H1 (cell line): ENCODE measurements around the gene COMT. TPM values are rescaled to one million over a fixed set of nuclear protein-coding genes. Genes with fewer than 3 reads are reported as not detected.

Experiments
- CTCF ChIA-PET: fragments of 300-600 bp; sonication (Branson Sonifier 250); formaldehyde crosslinking; loops from one replicate; lab custom pipeline; 2021; ENCODE audit not compliant: partially characterized antibody; lab: Charles Lee
- POLR2A ChIA-PET: fragments of 300-600 bp; sonication (Branson Sonifier 250); formaldehyde crosslinking; loops from one replicate; lab custom pipeline; 2021; ENCODE audit warnings: inconsistent platforms; ENCODE audit not compliant: partially characterized antibody; lab: Charles Lee
- DNase-seq, 2 experiments: peaks; one replicate each; pipeline versions ENCODE4 v3.0.0 to v3.0.0-alpha.2; 2010 to 2022; ENCODE audit warnings: low spot score in 2 of 2, low read depth in 1 of 2, mixed read lengths in 1 of 2
- FAIRE-seq: peaks from 2 replicates; lab custom pipeline; 2011; peaks lifted over from hg19 to GRCh38; lab: Jason Lieb, UNC
- H2AFZ ChIP-seq: 2 replicates; pipeline ENCODE4 v1.8.1; 2012; ENCODE audit warnings: low read length, inconsistent platforms
- H2AK5ac ChIP-seq: 2 replicates; pipeline ENCODE4 v1.6.1; 2013; ENCODE audit warnings: low read depth, low read length
- H2BK120ac ChIP-seq: replicated peaks from 2 replicates; pipeline ENCODE3; 2013; ENCODE audit warnings: low read depth, low read length, inconsistent platforms
- H2BK12ac ChIP-seq: 2 replicates; pipeline ENCODE4 v1.6.1; 2013; ENCODE audit warnings: low read depth, low read length
- H2BK15ac ChIP-seq: 2 replicates; pipeline ENCODE4 v1.6.1; 2013; ENCODE audit warnings: low read length
- H2BK20ac ChIP-seq: 2 replicates; pipeline ENCODE4 v1.6.1; 2013; ENCODE audit warnings: low read length
- H2BK5ac ChIP-seq: 2 replicates; pipeline ENCODE4 v1.6.1; 2013; ENCODE audit warnings: low read depth, low read length
- H3K14ac ChIP-seq: 2 replicates; pipeline ENCODE4 v1.6.1; 2013; ENCODE audit warnings: inconsistent platforms; ENCODE audit not compliant: insufficient read length
- H3K18ac ChIP-seq: 2 replicates; pipeline ENCODE4 v1.6.1; 2013; ENCODE audit warnings: low read length; ENCODE audit errors: extremely low read depth
- H3K23ac ChIP-seq: 2 replicates; pipeline ENCODE4 v1.6.1; 2013; ENCODE audit warnings: inconsistent platforms; ENCODE audit not compliant: insufficient read length
- H3K23me2 ChIP-seq: 2 replicates; pipeline ENCODE4 v1.6.1; 2013; ENCODE audit warnings: low read depth, low read length
- H3K27ac ChIP-seq: 2 replicates; pipeline ENCODE4 v1.6.1; 2011; ENCODE audit warnings: low read depth, low read length, inconsistent platforms
- H3K27me3 ChIP-seq, 4 experiments: replicated peaks in 1 of 4; 1 replicate in 1 of 4; 2 replicates in 3 of 4; pipeline versions ENCODE4 v1.6.1 to v1.8.1; 2011 to 2013; ENCODE audit warnings: low read length in 3 of 4, mild to moderate bottlenecking in 3 of 4, inconsistent platforms in 2 of 4, mixed read lengths in 2 of 4, moderate library complexity in 1 of 4; ENCODE audit not compliant: control insufficient read depth in 3 of 4, insufficient read depth in 3 of 4; ENCODE audit errors: extremely low read depth in 1 of 4
- H3K36me3 ChIP-seq, 4 experiments: 2 replicates each; pipeline versions ENCODE4 v1.6.1 to v1.8.1; 2011 to 2013; ENCODE audit warnings: mild to moderate bottlenecking in 4 of 4, low read length in 3 of 4, moderate library complexity in 2 of 4, control low read depth in 1 of 4, inconsistent platforms in 1 of 4; ENCODE audit not compliant: insufficient read depth in 4 of 4, control insufficient read depth in 2 of 4
- H3K4ac ChIP-seq: replicated peaks from 2 replicates; pipeline ENCODE3; 2013; ENCODE audit warnings: low read length, low read depth, mixed read lengths, inconsistent platforms; ENCODE audit not compliant: insufficient read length
- H3K4me1 ChIP-seq, 4 experiments: replicated peaks in 1 of 4; 1 replicate in 1 of 4; 2 replicates in 3 of 4; pipeline versions ENCODE4 v1.6.1 to v1.8.1; 2011 to 2013; ENCODE audit warnings: low read length in 3 of 4, inconsistent platforms in 2 of 4, mixed read lengths in 1 of 4; ENCODE audit not compliant: insufficient read depth in 4 of 4, control insufficient read depth in 3 of 4
- H3K4me2 ChIP-seq, 2 experiments: 2 replicates each; pipeline versions ENCODE4 v1.6.1 to v1.8.1; 2011 to 2013; ENCODE audit warnings: low read depth in 2 of 2, low read length in 2 of 2, control low read depth in 1 of 2, inconsistent platforms in 1 of 2, mild to moderate bottlenecking in 1 of 2; ENCODE audit not compliant: insufficient read depth in 1 of 2
- H3K4me3 ChIP-seq, 4 experiments: fragments of 200-600, 300-600 bp in 1 of 4; sonication (generic), shearing (Covaris generic), sonication (Bioruptor Twin) in 1 of 4; 2 replicates each; pipeline versions ENCODE4 v1.5.1 to v1.8.1; 2011 to 2016; ENCODE audit warnings: low read length in 4 of 4, low read depth in 3 of 4, control low read depth in 2 of 4, inconsistent platforms in 2 of 4, mild to moderate bottlenecking in 2 of 4, mixed read lengths in 1 of 4, moderate library complexity in 1 of 4; ENCODE audit not compliant: insufficient read depth in 2 of 4; ENCODE audit errors: extremely low read depth in 1 of 4
- H3K56ac ChIP-seq: replicated peaks from 2 replicates; pipeline ENCODE3; 2013; ENCODE audit warnings: low read depth, mild to moderate bottlenecking, mixed read lengths, low read length, inconsistent platforms; ENCODE audit not compliant: insufficient read length
- H3K79me1 ChIP-seq: 2 replicates; pipeline ENCODE4 v1.6.1; 2013; ENCODE audit warnings: low read depth, low read length, control low read depth
- H3K79me2 ChIP-seq, 2 experiments: 2 replicates each; pipeline versions ENCODE4 v1.6.1 to v1.8.1; 2012 to 2013; ENCODE audit warnings: low read length in 2 of 2, mild to moderate bottlenecking in 2 of 2, inconsistent platforms in 1 of 2; ENCODE audit not compliant: insufficient read depth in 2 of 2, control insufficient read depth in 1 of 2
- H3K9ac ChIP-seq, 4 experiments: replicated peaks in 1 of 4; 1 replicate in 1 of 4; 2 replicates in 3 of 4; pipeline versions ENCODE4 v1.6.1 to v1.8.1; 2011 to 2013; ENCODE audit warnings: low read depth in 3 of 4, low read length in 3 of 4, control low read depth in 2 of 4, mild to moderate bottlenecking in 2 of 4, moderate library complexity in 2 of 4, inconsistent platforms in 1 of 4; ENCODE audit errors: extremely low read depth in 1 of 4
- H3K9me3 ChIP-seq, 2 experiments: 2 replicates each; pipeline versions ENCODE4 v1.6.1 to v1.8.1; 2012 to 2013; ENCODE audit warnings: mild to moderate bottlenecking in 2 of 2, moderate library complexity in 2 of 2, control low read depth in 1 of 2, inconsistent platforms in 1 of 2, low read depth in 1 of 2, low read length in 1 of 2, mixed read lengths in 1 of 2; ENCODE audit not compliant: insufficient read depth in 2 of 2
- H4K20me1 ChIP-seq, 2 experiments: replicated peaks in 1 of 2; 2 replicates each; pipeline versions ENCODE3 to v1.8.1; 2011 to 2013; ENCODE audit warnings: inconsistent platforms in 2 of 2, low read length in 2 of 2, mild to moderate bottlenecking in 1 of 2; ENCODE audit not compliant: insufficient read depth in 2 of 2, control insufficient read depth in 1 of 2
- H4K5ac ChIP-seq: 2 replicates; pipeline ENCODE4 v1.6.1; 2013; ENCODE audit warnings: low read length, low read depth, mixed read lengths, inconsistent platforms; ENCODE audit not compliant: insufficient read length
- H4K8ac ChIP-seq: 2 replicates; pipeline ENCODE4 v1.8.0; 2013; ENCODE audit warnings: mild to moderate bottlenecking, moderate library complexity, low read length, inconsistent platforms; ENCODE audit not compliant: insufficient read depth; ENCODE audit errors: extremely low read depth
- H4K91ac ChIP-seq: replicated peaks from 2 replicates; pipeline ENCODE3; 2013; ENCODE audit warnings: low read length, mixed read lengths, inconsistent platforms; ENCODE audit not compliant: insufficient read length
- ATF2 ChIP-seq: IDR thresholded peaks from 2 replicates; pipeline ENCODE4 v1.6.1; 2012; ENCODE audit warnings: low read length, inconsistent platforms
- ATF3 ChIP-seq: IDR thresholded peaks from 2 replicates; pipeline ENCODE4 v1.6.1; 2011; ENCODE audit warnings: low read depth, mild to moderate bottlenecking, low read length; ENCODE audit not compliant: insufficient read depth
- ZNF274 ChIP-seq: IDR thresholded peaks from 2 replicates; pipeline ENCODE4 v1.7.0; 2012; ENCODE audit warnings: low read length, borderline replicate concordance; ENCODE audit errors: extremely low read depth
- WGBS, 2 experiments: shearing (Covaris generic) in 1 of 2; methylation state at CpG; one replicate each; pipeline versions ENCODE4 v1.1.6 to v1.1.7; 2013 to 2015; ENCODE audit warnings: low lambda C conversion rate in 2 of 2, mixed read lengths in 2 of 2, inconsistent platforms in 1 of 2, low coverage in 1 of 2, missing lambda C conversion rate in 1 of 2; ENCODE audit not compliant: insufficient replicate concordance in 2 of 2, insufficient coverage in 1 of 2, insufficient read length in 1 of 2; ENCODE audit errors: extremely low coverage in 1 of 2, missing lambda C conversion rate in 1 of 2; 5-methylcytosine and 5-hydroxymethylcytosine counted together
- polyA plus RNA-seq, 7 experiments: library from polyadenylated mRNA; depleted of rRNA in 3 of 7; stranded (reverse) in 5 of 7; unstranded in 2 of 7; fragments of >200 nt in 5 of 7; fragments of 200-250 nt in 2 of 7; gene quantifications; 1 replicate in 5 of 7; 2 replicates in 1 of 7; 4 replicates in 1 of 7; pipeline versions ENCODE4 v1.2.1 to v1.2.3, GENCODE V29; 2011 to 2013; ENCODE audit warnings: missing spikeins in 2 of 7, mixed read lengths in 2 of 7
- total RNA-seq: library from RNA; stranded (reverse); fragmentation: NEBNext Ultra II Directional; extraction: Animal tissue kit (Norgen Biotek cat#: 25700); gene quantifications from 2 replicates; pipeline ENCODE4 v1.2.1, GENCODE V29; 2021
- TF ChIP-seq, protein P1 (sequence below), 3 experiments: IDR thresholded peaks; 1 replicate in 2 of 3; 2 replicates in 1 of 3; pipeline versions ENCODE4 v1.5.1 to v1.6.1; 2011; ENCODE audit warnings: low read length in 3 of 3, mild to moderate bottlenecking in 3 of 3, inconsistent platforms in 2 of 3, low read depth in 1 of 3, moderate library complexity in 1 of 3; ENCODE audit not compliant: insufficient read depth in 1 of 3; ENCODE audit errors: control extremely low read depth in 1 of 3

The COMT gene
- total and polyA plus RNA-seq, 2 of the 8 experiments (the other 6 are each of a cell fraction or from before 2014, with no cell fraction given): 15.2 to 33.7 TPM

- H3K4me1 ChIP-seq: peaks cover 0 to 16% (median 10%) of the 10 kb centered on the region in 4 experiments; a peak in 6 of 7 replicates
- 4% methylated on average over 48 of the region's 79 CpGs; no CpG with 5 or more reads in 1 of the 2 experiments for WGBS, 2 experiments
- peak within 1 kb of the TSS; percentile 19 for H3K4ac ChIP-seq
- no peak within 1 kb of the TSS for H3K23ac ChIP-seq
- H3K36me3 ChIP-seq: no peaks in the 10 kb centered on the region
- CTCF ChIA-PET: interaction anchor here (1.0 to 2.8 kb wide), 4 partner anchors 44 to 69 kb away, joined by 3 to 8 read pairs (median 4); no protein-coding TSS in a partner anchor
- H3K27me3 ChIP-seq: peaks cover 18 to 45% (median 37%) of the 10 kb centered on the region in 4 experiments
- no peak within 1 kb of the TSS for H4K91ac ChIP-seq
- H4K5ac ChIP-seq: no peak within 1 kb of the TSS
- peak within 1 kb of the TSS; percentile 73 to 77 for H3K4me2 ChIP-seq
- no peak within 1 kb of the TSS for H3K9ac ChIP-seq
- H2AK5ac ChIP-seq: no peak within 1 kb of the TSS
- peak within 1 kb of the TSS; percentile 57 to 74 (median 64) for H3K4me3 ChIP-seq
- H2BK15ac ChIP-seq: no peak within 1 kb of the TSS
- no peak within 1 kb of the TSS for H2BK20ac ChIP-seq
- H3K79me2 ChIP-seq: no peaks in the 10 kb centered on the region
- POLR2A ChIA-PET: interaction anchor here (1.1 to 1.3 kb wide), 4 partner anchors 21 to 109 kb away, joined by 3 to 7 read pairs (median 4); partner anchors contain the start of gene DGCR8
- DNase-seq (peak; percentile 70 to 98), FAIRE-seq (no peak)
- peaks cover 11% of the 10 kb centered on the region for H3K23me2 ChIP-seq
- H3K27ac ChIP-seq: no peak within 1 kb of the TSS
- H2BK120ac ChIP-seq: no peak within 1 kb of the TSS
- no peak within 1 kb of the TSS for H3K56ac ChIP-seq
- peak within 1 kb of the TSS; percentile 72; the same call in 1 of the 2 replicates for H2AFZ ChIP-seq
- H3K9me3 ChIP-seq: no peaks in the 10 kb centered on the region
- H3K18ac ChIP-seq: no peak within 1 kb of the TSS; the same call in 1 of the 2 replicates
- H2BK12ac ChIP-seq: no peak within 1 kb of the TSS
- H4K8ac ChIP-seq: no peak within 1 kb of the TSS; the same call in 1 of the 2 replicates
- no peak within 1 kb of the TSS for H3K14ac ChIP-seq
- peaks cover 0 to 18% of the 10 kb centered on the region in 2 experiments for H4K20me1 ChIP-seq
- peaks cover 6% of the 10 kb centered on the region; the same call in 1 of the 2 replicates for H3K79me1 ChIP-seq
- H2BK5ac ChIP-seq: 0 out of 2 replicates have a peak within 1 kb of the TSS, but pooled peaks have one; percentile 24
- TF ChIP-seq, protein P1, sequence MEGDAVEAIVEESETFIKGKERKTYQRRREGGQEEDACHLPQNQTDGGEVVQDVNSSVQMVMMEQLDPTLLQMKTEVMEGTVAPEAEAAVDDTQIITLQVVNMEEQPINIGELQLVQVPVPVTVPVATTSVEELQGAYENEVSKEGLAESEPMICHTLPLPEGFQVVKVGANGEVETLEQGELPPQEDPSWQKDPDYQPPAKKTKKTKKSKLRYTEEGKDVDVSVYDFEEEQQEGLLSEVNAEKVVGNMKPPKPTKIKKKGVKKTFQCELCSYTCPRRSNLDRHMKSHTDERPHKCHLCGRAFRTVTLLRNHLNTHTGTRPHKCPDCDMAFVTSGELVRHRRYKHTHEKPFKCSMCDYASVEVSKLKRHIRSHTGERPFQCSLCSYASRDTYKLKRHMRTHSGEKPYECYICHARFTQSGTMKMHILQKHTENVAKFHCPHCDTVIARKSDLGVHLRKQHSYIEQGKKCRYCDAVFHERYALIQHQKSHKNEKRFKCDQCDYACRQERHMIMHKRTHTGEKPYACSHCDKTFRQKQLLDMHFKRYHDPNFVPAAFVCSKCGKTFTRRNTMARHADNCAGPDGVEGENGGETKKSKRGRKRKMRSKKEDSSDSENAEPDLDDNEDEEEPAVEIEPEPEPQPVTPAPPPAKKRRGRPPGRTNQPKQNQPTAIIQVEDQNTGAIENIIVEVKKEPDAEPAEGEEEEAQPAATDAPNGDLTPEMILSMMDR (IDR thresholded peaks at IDR 0.05; ENCODE audit: control extremely low read depth in 1 of 3, insufficient read depth in 1 of 3, low read depth in 1 of 3, low read length in 3 of 3): no peak
- TF ChIP-seq ZNF274: no peak
- TF ChIP-seq ATF2: no peak
- TF ChIP-seq ATF3: no peak
Measured at GRCh38 chr22:20016734-20017621, 75.4 kb downstream of the COMT start, which contains the start of gene ARVCF. ARVCF (minus strand) TSS chr22:20016823; CDS start chr22:19990794, 26,029 bp downstream.
